ENCODE data around the gene LAMC1. TPM values are rescaled to one million over a fixed set of nuclear protein-coding genes. Genes with fewer than 3 reads are reported as not detected.

LAMC1 gene
- total and polyA plus RNA-seq, 2 of the 4 experiments (the other 2 are of a cell fraction) = 249 to 394 TPM

- Histone ChIP-seq H2BK15ac (ENCODE audit: low read depth, low read length) (no peak overlapping the region), H3K4me3 (ENCODE audit: insufficient read depth, low read depth, low read length) (no peak overlapping the region), H4K5ac (ENCODE audit: low read depth, low read length) (no peak overlapping the region), H3K4ac (ENCODE audit: low read depth, low read length) (no peak overlapping the region), H3K56ac (ENCODE audit: extremely low read depth, insufficient read depth, low read length) (no peak overlapping the region), H3K36me3 (ENCODE audit: control insufficient read depth, insufficient read depth, low read length) (peaks cover 1% of the 10 kb centered on the region; the same call in 1 of the 2 replicates), H2AK5ac (ENCODE audit: low read depth, low read length) (peak overlapping the region; percentile 42; the same call in 1 of the 2 replicates), H3K9me3 (ENCODE audit: control insufficient read depth, insufficient read depth, low read length) (no peaks in the 10 kb centered on the region), H3K9ac (ENCODE audit: low read depth, low read length) (no peak overlapping the region), H3K9me1 (ENCODE audit: insufficient read depth, low read length) (peaks cover 20% of the 10 kb centered on the region), H2AK9ac (replicated peaks; ENCODE audit: low read depth, low read length, poor library complexity) (no peak overlapping the region), H4K8ac (ENCODE audit: low read depth in 2 of 2, low read length in 2 of 2) (no peak overlapping the region; a peak in 1 of 4 replicates), H2BK20ac (ENCODE audit: low read depth, low read length) (no peak overlapping the region), H3K27me3 (ENCODE audit: control insufficient read depth, insufficient read depth, low read length) (no peaks in the 10 kb centered on the region), H3K23ac (ENCODE audit: low read depth, low read length) (no peak overlapping the region), H2BK5ac (ENCODE audit: low read depth, low read length, poor library complexity, severe bottlenecking) (no peak overlapping the region), H3K4me1 (ENCODE audit: control insufficient read depth, insufficient read depth, low read length) (peaks cover 23% of the 10 kb centered on the region), H3K18ac (ENCODE audit: low read depth, low read length) (no peak overlapping the region), H4K20me1 (ENCODE audit: insufficient read depth, low read length) (peaks cover 81% of the 10 kb centered on the region), H4K91ac (ENCODE audit: insufficient read depth, low read depth, low read length) (no peak overlapping the region), H3K27ac (ENCODE audit: insufficient read depth, low read length) (no peak overlapping the region), H2AFZ (replicated peaks; ENCODE audit: low read length, poor library complexity) (no peak overlapping the region), H2BK120ac (ENCODE audit: low read depth, low read length) (no peak overlapping the region), H3K14ac (replicated peaks; ENCODE audit: low read depth, low read length) (no peak overlapping the region), H3K4me2 (ENCODE audit: low read depth, low read length) (no peak overlapping the region), H3K79me1 (ENCODE audit: low read depth in 1 of 2, low read length in 2 of 2) (peaks cover 2 to 68% of the 10 kb centered on the region in 2 experiments; a peak in 3 of 4 replicates)
- POLR2A ChIA-PET (ENCODE audit: unreplicated experiment) = no interaction called here
- TF ChIP-seq CEBPB (IDR thresholded peaks at IDR 0.05; ENCODE audit: low read depth, low read length) (no peak), RAD21 (IDR thresholded peaks at IDR 0.05; ENCODE audit: low read length) (no peak), MXI1 (IDR thresholded peaks at IDR 0.05; ENCODE audit: borderline replicate concordance, low read depth, low read length) (no peak), RFX5 (IDR thresholded peaks at IDR 0.05; ENCODE audit: low read depth, low read length) (no peak), SMC3 (IDR thresholded peaks at IDR 0.05; ENCODE audit: low read depth, low read length) (no peak), CHD1 (IDR thresholded peaks at IDR 0.05; ENCODE audit: low read depth, low read length) (no peak), BHLHE40 (IDR thresholded peaks at IDR 0.05; ENCODE audit: low read depth, low read length) (no peak), ELK1 (IDR thresholded peaks at IDR 0.05; ENCODE audit: borderline replicate concordance, low read depth, low read length) (no peak), MAFK (IDR thresholded peaks at IDR 0.05; ENCODE audit: low read depth, low read length) (no peak), NFE2L2 (IDR thresholded peaks at IDR 0.05; ENCODE audit: low read depth, low read length) (no peak), POLR2A (IDR thresholded peaks at IDR 0.05; ENCODE audit: low read depth, low read length) (no peak), FOS (IDR thresholded peaks at IDR 0.05; ENCODE audit: low read depth, low read length) (no peak), RCOR1 (IDR thresholded peaks at IDR 0.05; ENCODE audit: insufficient replicate concordance, low read length) (no peak), MAZ (IDR thresholded peaks at IDR 0.05; ENCODE audit: borderline replicate concordance, low read depth, low read length) (no peak)
- TF ChIP-seq, protein P1, sequence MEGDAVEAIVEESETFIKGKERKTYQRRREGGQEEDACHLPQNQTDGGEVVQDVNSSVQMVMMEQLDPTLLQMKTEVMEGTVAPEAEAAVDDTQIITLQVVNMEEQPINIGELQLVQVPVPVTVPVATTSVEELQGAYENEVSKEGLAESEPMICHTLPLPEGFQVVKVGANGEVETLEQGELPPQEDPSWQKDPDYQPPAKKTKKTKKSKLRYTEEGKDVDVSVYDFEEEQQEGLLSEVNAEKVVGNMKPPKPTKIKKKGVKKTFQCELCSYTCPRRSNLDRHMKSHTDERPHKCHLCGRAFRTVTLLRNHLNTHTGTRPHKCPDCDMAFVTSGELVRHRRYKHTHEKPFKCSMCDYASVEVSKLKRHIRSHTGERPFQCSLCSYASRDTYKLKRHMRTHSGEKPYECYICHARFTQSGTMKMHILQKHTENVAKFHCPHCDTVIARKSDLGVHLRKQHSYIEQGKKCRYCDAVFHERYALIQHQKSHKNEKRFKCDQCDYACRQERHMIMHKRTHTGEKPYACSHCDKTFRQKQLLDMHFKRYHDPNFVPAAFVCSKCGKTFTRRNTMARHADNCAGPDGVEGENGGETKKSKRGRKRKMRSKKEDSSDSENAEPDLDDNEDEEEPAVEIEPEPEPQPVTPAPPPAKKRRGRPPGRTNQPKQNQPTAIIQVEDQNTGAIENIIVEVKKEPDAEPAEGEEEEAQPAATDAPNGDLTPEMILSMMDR (conservative IDR thresholded peaks at IDR 0.05; ENCODE audit: low read depth, low read length) = no peak
- TF ChIP-seq, protein P2, sequence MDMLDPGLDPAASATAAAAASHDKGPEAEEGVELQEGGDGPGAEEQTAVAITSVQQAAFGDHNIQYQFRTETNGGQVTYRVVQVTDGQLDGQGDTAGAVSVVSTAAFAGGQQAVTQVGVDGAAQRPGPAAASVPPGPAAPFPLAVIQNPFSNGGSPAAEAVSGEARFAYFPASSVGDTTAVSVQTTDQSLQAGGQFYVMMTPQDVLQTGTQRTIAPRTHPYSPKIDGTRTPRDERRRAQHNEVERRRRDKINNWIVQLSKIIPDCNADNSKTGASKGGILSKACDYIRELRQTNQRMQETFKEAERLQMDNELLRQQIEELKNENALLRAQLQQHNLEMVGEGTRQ (IDR thresholded peaks at IDR 0.05; ENCODE audit: low read depth, low read length) = no peak
- no peak for DNase-seq
- dilution Hi-C loops (cut with HindIII; ENCODE audit: low sequenced_read_pairs, unreplicated experiment) = no loop called here
- CTCF ChIA-PET = interaction anchor here (0.5 to 0.7 kb wide), 2 partner anchors 14 to 29 kb away, joined by 3 read pairs; no protein-coding TSS in a partner anchor
- ATAC-seq (ENCODE audit: low read depth) = no peak
- in situ Hi-C loops (cut with MboI; ENCODE audit: low sequenced_read_pairs) = no loop called here
- intact Hi-C loops (cut with micrococcal nuclease) = no loop called here
- no CpG with 5 or more reads among the region's 4 CpGs for WGBS, 2 experiments (ENCODE audit: extremely low coverage in 2 of 2, insufficient read length in 1 of 2)
- no TSS peak for BruUV-seq (replicated peaks)
These were observed 46.5 kb downstream of the LAMC1 start for GRCh38 chr1:183069562-183070216.

Data from IMR-90 (cell line).